Fibroblast of mammary gland (primary cell): Measurements from ENCODE around the gene LCMT2.
A peak's percentile ranks its signal among the peaks of the same experiment; 100 is the strongest.

ENCODE experiments used
- DNase-seq: peaks from one replicate; pipeline ENCODE4 v3.0.0-alpha.2; 2010; ENCODE audit warnings: low read depth
- H3K4me3 ChIP-seq: 2 replicates; pipeline ENCODE4 v1.5.1; 2011; ENCODE audit warnings: low read depth, mild to moderate bottlenecking, low read length, moderate library complexity; ENCODE audit not compliant: control insufficient read depth
- CTCF ChIP-seq: conservative IDR thresholded peaks from 2 replicates; pipeline ENCODE4 v1.5.1; 2011; ENCODE audit warnings: low read depth, low read length, inconsistent platforms; ENCODE audit not compliant: control insufficient read depth, insufficient read depth

LCMT2 gene

GRCh38 chr15:43329960-43330779 lies at the start of gene LCMT2:
Gene LCMT2 (minus strand): TSS chr15:43330573. CDS start chr15:43330489, 84 bp downstream.
- DNase-seq, result peak; percentile 94
- peak within 1 kb of the TSS; percentile 67 for H3K4me3 ChIP-seq
- TF ChIP-seq CTCF, result no peak

- TF ChIP-seq CTCF, result no peak
- DNase-seq, result no peak
- no peak overlapping the region for H3K4me3 ChIP-seq
These were observed 48.2 kb upstream of the LCMT2 start for GRCh38 chr15:43378601-43379000.

DNA sequence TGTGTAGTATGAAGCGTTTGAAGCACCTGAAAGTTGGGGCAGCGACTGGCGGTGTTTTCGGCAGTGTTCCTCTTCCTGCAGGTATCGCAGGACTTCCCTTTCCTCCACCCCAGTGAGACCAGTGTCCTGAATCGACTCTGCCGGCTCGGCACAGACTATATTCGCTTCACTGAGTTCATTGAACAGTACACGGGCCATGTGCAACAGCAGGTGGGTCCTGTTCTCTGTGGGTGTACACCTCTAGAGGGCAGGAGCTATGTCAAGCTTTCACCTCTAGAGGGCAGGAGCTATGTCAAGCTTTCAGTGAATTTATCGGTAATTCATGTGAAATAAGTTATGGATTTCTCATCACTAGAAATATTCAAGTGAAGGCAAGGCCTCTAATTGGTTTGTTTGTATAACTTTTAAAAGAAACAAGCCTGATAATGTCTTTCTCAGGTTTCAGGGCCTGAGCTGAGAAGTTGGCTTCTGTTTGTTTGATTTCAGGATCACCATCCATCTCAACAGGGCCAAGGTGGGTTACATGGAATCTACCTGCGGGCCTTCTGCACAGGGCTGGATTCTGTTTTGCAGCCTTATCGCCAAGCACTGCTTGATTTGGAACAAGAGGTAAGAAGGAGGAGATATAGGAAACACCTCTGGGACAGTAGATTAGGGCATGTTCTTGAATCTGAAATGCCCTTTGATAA lies 45.8 kb upstream of the LCMT2 start:
- peak; percentile 86 for TF ChIP-seq CTCF
- peak; percentile 45 for DNase-seq
- H3K4me3 ChIP-seq, result no peak overlapping the region

DNA sequence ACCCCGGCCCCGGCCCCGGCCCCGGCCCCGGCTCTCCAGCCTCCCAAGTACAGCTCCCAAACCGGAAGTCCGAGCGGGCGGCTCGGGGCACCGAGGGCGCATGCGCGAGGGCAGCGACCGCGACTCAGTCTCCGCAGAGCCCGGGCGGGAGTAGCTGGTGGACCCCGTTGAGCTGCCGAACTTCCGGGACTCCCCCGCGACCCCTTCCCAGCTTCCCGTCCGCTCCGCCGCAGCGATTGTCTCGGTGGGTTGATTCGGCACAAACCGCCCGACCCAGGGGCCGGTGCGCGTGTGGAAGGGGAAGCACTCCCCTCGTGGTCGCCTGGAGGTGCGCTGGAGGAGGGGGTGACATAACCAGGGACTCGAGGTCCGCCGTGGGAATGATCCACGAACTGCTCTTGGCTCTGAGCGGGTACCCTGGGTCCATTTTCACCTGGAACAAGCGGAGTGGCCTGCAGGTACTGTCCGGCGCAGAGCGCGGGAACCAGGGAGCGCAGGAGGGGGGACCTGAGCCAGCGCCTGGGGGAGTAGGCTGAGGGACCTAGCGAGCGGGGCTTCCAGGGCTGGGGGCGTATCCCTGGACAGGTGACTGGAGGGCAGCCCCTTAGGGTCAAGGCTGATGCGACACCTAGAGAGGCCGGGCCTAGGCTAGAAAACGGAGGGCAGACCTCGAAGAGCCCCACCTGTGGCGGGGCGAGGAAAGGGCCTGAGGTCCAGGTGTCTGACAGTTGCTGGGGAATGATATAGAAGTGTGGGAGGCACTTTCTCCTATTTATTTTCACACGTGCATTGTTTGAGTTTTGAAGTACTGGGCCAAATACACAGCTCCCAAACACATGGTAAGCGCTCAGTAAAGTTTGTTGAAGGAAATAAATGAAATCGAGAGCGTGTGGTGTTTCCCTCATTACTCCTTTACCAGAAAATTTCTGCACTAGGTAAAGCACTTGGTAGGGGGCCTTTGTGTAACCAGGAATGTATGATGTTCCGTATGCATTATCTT lies 40.9 kb upstream of the LCMT2 start, which contains the start of the genes TUBGCP4 and ZSCAN29:
TSS of gene TUBGCP4 (plus strand) at position 127 of the 1,000 bp plus-strand sequence. CDS start at position 381, 254 bp downstream.
TSS of gene ZSCAN29 (minus strand) at position 69 of the 1,000 bp plus-strand sequence. CDS start 1,130 bp downstream, outside the sequence.
- peak within 1 kb of the TSS; percentile 87 for H3K4me3 ChIP-seq
- DNase-seq, result peak; percentile 65
- no peak for TF ChIP-seq CTCF

- TF ChIP-seq CTCF, result no peak
- DNase-seq, result peak; percentile 36
- H3K4me3 ChIP-seq, result peak overlapping the region; percentile 87
These were observed 40.1 kb upstream of the LCMT2 start for GRCh38 chr15:43370310-43370974.

DNA sequence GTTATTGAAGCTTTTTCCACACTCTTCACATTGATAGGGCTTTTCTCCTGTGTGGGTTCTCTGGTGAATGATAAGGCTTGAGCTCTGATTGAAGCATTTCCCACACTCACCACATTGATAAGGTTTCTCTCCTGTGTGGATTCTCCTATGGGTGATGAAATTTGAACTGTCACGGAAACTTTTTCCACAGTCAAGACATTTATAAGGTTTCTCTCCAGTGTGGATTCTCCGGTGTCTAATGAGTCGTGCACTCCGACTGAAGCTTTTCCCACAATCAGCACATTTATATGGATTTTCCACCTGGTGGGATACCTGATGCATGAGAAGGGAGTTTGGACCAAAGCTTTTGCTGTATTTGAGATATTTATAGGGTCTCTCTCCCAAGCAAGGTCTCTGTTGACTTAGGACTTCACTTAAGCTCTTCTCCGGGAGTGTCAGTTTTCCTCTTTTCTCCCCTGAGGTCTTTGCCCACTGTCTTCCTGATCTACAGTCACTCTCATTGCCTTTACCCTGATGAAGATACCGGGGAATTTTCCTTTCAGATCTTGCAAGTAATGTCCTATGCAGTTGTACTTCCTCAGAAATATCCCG lies 31.0 kb upstream of the LCMT2 start:
- no peak for TF ChIP-seq CTCF
- no peak overlapping the region for H3K4me3 ChIP-seq
- DNase-seq, result peak; percentile 10
